GM19324 (cell line): Measurements from ENCODE around the gene IL6R.
"Not testable (repeated sequence)": the region's sequence is repeated elsewhere in the genome, so short reads cannot be mapped to it uniquely, and the experiment has no call there.

Source experiments
- ATAC-seq: cut with Tn5 transposase; IDR thresholded peaks from one replicate; pipeline ENCODE4 v1.9.1; 2021; ENCODE audit warnings: mild to moderate bottlenecking, moderate library complexity; ENCODE audit not compliant: unreplicated experiment, low FRiP score

IL6R gene

GRCh38 chr1:154478639-154479038 is 73.5 kb downstream of the IL6R start:
- ATAC-seq: no peak

GRCh38 chr1:154479764-154480421 is 74.8 kb downstream of the IL6R start:
- no peak for ATAC-seq

- no peak for ATAC-seq
These were observed 75.9 kb downstream of the IL6R start for GRCh38 chr1:154481053-154481452.

GRCh38 chr1:154483941-154484803 is 79.0 kb downstream of the IL6R start:
- ATAC-seq: no peak

- no peak for ATAC-seq
These were observed 80.0 kb downstream of the IL6R start for GRCh38 chr1:154485106-154485505.

GRCh38 chr1:154485910-154486496 is 80.9 kb downstream of the IL6R start:
- ATAC-seq: no peak

- ATAC-seq: not testable (repeated sequence)
These were observed 81.6 kb downstream of the IL6R start for GRCh38 chr1:154486756-154487155.

GRCh38 chr1:154488922-154489321 is 83.8 kb downstream of the IL6R start:
- ATAC-seq: no peak

GRCh38 chr1:154489695-154490274 is 84.6 kb downstream of the IL6R start:
- ATAC-seq: no peak

GRCh38 chr1:154490317-154490716 is 85.2 kb downstream of the IL6R start:
- no peak for ATAC-seq

GRCh38 chr1:154492115-154492514 is 87.0 kb downstream of the IL6R start:
- no peak for ATAC-seq

- ATAC-seq: no peak
These were observed 88.1 kb downstream of the IL6R start for GRCh38 chr1:154493276-154493675.

GRCh38 chr1:154495496-154496273 is 90.5 kb downstream of the IL6R start:
- no peak for ATAC-seq

GRCh38 chr1:154496383-154496782 is 91.2 kb downstream of the IL6R start:
- no peak for ATAC-seq

GRCh38 chr1:154497026-154497806 is 92.1 kb downstream of the IL6R start:
- ATAC-seq: no peak

GRCh38 chr1:154499446-154499845 is 94.3 kb downstream of the IL6R start:
- ATAC-seq: no peak

- ATAC-seq: no peak
These were observed 95.4 kb downstream of the IL6R start for GRCh38 chr1:154500533-154500932.

GRCh38 chr1:154501423-154502065 is 96.4 kb downstream of the IL6R start:
- ATAC-seq: no peak

- no peak for ATAC-seq
These were observed 97.1 kb downstream of the IL6R start, which contains the start of the genes SHE and TDRD10 for GRCh38 chr1:154502066-154502743. Gene SHE (minus strand): TSS chr1:154502412. CDS start chr1:154502026, 386 bp downstream. Gene TDRD10 (plus strand): TSS chr1:154502219. CDS start chr1:154506904, 4,685 bp downstream.
